Measurements from ENCODE around the gene NFATC4.
"Not testable (repeated sequence)": the region's sequence is repeated elsewhere in the genome, so short reads cannot be mapped to it uniquely, and the experiment has no call there.

Gene NFATC4

GRCh38 chr14:24339284-24340151, 28.5 kb upstream of the NFATC4 start, which contains the start of gene RIPK3:
Gene RIPK3 (minus strand): TSS chr14:24339991. CDS start chr14:24339826, 165 bp downstream.
- DNase-seq: no peak

GRCh38 chr14:24340606-24341005, 27.4 kb upstream of the NFATC4 start:
- no peak for DNase-seq

- DNase-seq: no peak
Observed at GRCh38 chr14:24342889-24343288, 25.1 kb upstream of the NFATC4 start.

GRCh38 chr14:24343795-24344660, 24.0 kb upstream of the NFATC4 start:
- DNase-seq: no peak

- no peak for DNase-seq
Observed at GRCh38 chr14:24347134-24347533, 20.9 kb upstream of the NFATC4 start.

- DNase-seq: no peak
Observed at GRCh38 chr14:24348186-24348585, 19.8 kb upstream of the NFATC4 start.

- DNase-seq: no peak
Observed at GRCh38 chr14:24349742-24350141, 18.2 kb upstream of the NFATC4 start.

GRCh38 chr14:24351517-24351916, 16.5 kb upstream of the NFATC4 start:
- DNase-seq: no peak

GRCh38 chr14:24353559-24354481, 14.2 kb upstream of the NFATC4 start:
- no peak for DNase-seq

- not testable (repeated sequence) for DNase-seq
Observed at GRCh38 chr14:24354482-24354825, 13.5 kb upstream of the NFATC4 start.

GRCh38 chr14:24355009-24355408, 13.0 kb upstream of the NFATC4 start:
- DNase-seq: no peak

- DNase-seq: no peak
Observed at GRCh38 chr14:24356208-24356607, 11.8 kb upstream of the NFATC4 start.

GRCh38 chr14:24360281-24360680, 7.7 kb upstream of the NFATC4 start:
- DNase-seq: no peak

GRCh38 chr14:24361326-24361725, 6.7 kb upstream of the NFATC4 start:
- DNase-seq: no peak

- no peak for DNase-seq
Observed at GRCh38 chr14:24362241-24362960, 5.6 kb upstream of the NFATC4 start.

- no peak for DNase-seq
Observed at GRCh38 chr14:24363401-24363800, 4.6 kb upstream of the NFATC4 start.

- DNase-seq: no peak
Observed at GRCh38 chr14:24364841-24365240, 3.1 kb upstream of the NFATC4 start.

- no peak for DNase-seq
Observed at GRCh38 chr14:24365600-24366412, 2.2 kb upstream of the NFATC4 start.

GRCh38 chr14:24366413-24366720, 1.6 kb upstream of the NFATC4 start:
- DNase-seq: no peak

- no peak for DNase-seq
Observed at GRCh38 chr14:24366721-24367513, 1.1 kb upstream of the NFATC4 start.

GRCh38 chr14:24368212-24368561, 203 bp downstream of the NFATC4 start:
- DNase-seq: no peak
